HL-60/S4 treated with phorbol 12-myristate 13-acetate at 8.2 ng/mL for 4 days and 3 days (cell line): ENCODE data around the gene MTG2.

Experiments
- in situ Hi-C: fragments of 300-500 bp; cut with MboI; formaldehyde crosslinking; loops from 2 replicates; pipeline ENCODE4 v1.15.0; 2022; ENCODE audit warnings: low sequenced_read_pairs

Gene MTG2

DNA sequence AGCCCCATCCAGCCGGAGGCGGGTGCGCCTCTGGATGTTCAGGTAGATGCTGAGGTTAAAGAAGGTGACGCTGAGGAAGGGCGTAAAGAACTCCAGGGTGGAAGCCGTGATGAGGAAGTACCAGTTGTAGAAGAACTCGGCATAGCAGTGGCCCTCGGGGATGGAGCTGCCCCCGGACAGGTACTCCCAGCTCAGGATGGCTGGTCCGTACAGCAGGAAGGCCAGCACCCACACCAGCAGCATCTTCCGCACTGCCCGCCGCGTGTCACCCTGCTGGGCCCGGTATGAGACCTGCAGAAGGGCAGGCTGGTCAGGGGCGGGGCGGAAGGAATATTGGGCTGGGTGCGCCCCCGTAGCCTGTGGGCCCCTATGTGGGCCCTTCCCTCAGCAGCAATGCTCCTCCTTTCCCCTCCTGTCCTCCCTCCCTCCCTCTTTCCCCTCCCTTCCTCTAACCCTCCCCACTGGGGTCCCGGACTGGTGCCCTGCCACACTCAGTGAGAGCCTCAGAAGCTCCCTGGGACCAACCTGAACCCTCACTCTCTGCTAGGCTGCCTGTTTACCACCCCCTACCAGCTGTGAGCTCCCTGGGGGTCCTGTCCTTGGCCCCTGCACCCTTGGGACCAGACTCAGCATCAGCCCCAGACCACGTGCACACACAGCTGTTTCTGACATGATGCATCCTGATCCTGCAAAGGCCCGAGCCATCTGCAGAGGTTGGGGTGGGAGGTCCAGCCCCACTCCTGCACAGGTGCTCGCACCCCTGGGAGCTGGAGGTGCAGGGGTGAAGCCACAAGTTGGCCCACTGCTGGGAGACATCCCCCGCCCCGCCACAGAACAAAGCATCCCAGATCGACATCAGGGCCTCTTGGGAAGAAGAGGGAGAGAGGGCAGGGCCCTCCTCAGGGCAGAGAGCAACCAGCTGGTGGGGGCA, 34.1 kb downstream of the MTG2 start:
- in situ Hi-C loops = no loop called here

DNA sequence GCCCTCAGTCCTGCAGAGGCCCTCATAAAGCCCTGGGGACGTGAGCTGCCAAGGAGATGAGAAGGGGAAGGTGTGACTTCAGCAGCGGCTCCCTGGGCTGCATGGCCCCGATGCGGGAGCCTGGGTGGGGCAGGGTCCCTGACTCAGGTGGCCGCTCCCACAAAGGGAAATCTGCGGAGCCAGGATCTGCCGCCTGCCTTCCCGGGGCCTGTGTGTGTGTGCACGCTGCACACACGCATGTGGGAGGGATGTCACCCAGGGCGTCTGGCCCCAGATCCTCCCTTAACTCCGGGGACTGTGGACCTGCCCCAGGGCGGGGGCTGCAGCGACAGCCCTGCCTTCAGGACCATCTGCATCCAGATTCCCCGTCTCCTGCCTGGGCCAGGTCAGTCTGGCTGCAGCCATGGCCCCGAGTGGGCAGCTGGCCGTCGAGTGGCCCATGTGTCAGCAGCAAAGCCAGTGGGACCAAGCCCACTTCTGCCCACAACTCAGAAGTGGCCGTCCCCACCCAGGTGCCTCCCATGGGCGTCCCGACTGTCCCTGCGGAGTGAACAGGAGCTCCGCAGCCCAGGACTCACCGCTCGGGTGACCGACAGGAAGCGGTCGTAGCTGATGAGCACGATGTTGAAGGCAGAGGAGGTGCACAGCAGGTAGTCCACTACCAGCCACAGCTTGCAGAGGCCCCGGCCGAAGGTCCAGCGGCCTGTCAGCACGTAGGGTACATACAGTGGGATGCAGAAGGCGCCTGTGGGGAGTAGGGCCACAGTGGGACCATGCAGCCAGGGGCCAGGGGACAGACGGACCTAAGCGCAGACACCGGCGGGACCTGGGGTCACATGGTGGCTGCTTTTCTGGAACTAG, 35.3 kb downstream of the MTG2 start:
- in situ Hi-C loops = no loop called here

DNA sequence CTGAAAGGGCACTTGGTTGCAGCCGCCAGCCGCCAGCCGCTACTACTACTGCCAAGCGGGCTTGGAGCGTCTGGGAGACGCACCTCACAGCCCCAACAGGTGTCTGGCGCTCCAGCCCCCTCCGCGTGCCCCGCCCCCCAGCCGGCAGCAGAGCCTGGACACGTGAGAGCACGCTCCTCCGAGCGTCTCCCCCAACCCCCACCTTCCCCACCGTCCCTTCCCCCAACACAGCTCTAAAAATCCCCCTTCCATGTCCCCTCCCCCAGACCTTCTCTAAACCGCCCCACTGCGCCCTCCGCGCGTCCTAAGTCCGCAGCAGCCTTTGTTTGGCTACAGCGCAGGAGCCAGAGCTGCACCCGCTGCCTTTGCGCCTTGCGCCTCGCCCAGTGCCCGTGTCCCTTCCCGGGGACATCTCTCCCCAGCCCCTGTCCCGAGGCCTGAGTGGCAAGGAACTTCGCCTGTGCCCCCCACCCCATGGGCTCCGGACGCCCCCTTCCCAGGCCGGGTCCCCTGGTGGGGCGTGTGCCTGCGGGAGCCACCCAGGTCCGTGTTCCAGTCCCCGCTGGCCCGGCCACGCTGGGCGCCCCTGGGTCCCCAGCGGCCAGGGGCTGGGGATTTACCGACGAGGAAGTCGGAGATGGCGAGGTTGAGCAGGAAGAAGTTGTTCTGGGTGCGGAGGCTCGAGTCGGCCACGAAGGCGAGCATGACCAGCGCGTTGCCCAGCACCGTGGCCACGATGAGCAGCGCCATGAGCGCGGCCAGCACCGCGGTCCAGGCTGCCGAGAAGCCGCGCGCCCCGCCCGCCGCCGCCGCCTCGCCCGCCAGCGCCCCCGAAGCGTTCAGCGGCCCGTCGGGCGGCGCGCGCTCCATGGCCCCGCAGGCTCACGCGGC, 36.5 kb downstream of the MTG2 start:
- in situ Hi-C loops = no loop called here

DNA sequence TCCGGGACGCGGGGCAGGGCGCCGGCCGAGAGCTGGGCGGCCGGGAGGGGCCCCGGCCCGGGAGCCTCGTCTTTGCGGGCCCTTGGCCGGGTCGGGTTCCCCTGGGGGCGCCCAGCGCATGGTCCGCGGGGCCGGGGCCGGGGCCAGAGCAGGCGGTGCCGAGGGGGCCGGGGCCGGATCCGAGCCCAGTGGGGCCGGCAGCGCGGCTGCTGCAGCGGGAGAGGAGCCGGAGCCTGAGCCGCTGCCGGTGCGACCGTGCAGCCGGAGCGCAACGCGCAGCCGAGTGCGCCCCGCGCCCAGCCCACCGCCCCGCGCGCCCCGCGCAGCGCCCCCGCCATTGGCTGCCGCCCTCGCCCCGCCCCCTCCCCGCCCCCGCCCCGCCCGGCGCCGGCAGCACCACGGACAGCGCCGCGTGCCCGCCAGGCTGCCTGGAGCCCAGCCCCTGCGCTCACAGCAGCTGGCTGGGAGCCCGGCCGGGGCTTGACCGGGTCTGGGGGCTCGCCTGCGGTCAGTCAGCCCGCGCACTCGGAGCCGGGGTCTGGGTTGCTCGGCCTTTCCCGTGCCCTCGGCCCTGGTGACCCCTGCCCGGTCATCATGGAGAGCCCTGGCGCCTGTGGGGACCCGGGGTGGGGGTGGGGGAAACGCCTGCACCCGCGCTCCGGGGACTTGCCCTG, 37.3 kb downstream of the MTG2 start, which contains the start of gene HRH3:
Gene HRH3 (minus strand): TSS at position 287 of the 674 bp plus-strand sequence. CDS start 308 bp downstream, outside the sequence.
- in situ Hi-C loops = no loop called here

DNA sequence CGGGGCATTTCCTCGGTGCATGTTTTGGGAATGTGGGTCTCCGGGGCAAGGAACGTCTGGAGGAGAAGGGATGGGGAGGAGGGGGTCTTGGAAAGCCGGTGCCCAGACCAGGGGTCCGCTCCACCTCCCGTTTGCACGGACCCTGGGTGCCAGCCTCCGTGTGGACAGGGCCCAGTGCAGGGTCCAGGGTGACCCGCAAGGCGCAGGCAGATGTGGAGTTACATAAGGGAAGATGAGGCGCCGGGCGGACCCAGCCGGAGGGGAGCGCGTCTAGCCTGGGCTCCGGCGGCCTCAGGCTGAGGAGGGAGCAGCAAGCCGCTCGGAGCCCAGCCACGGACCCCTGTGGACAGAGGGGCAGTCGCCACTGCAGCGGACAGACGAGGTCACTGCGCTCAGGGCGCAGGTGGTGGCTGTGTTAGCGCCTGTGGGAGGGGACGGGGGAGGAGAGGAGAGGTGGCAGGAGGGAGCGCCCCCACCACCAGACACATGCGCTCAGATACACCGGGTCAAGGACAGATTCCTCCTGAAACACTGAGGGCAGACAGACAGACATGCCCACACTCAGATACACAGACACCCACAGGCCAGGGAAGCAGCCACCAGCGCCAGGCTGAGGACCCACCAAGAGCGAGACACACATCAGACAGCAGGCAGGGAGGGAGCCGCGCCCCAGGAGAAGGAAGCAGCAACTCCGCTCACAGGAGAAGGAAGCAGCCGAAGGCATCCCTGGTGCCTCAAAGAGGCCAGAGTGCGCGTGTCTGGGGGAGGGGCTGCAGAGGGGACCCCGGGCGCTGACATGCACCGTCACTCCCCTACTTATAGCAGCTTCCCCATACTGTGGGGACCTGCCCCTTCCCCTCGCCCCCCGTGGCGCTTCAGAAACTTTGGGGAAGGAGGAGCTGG, 38.1 kb downstream of the MTG2 start:
- in situ Hi-C loops = no loop called here

- in situ Hi-C loops = no loop called here
Observed at GRCh38 chr20:62222266-62222850, 39.5 kb downstream of the MTG2 start.

DNA sequence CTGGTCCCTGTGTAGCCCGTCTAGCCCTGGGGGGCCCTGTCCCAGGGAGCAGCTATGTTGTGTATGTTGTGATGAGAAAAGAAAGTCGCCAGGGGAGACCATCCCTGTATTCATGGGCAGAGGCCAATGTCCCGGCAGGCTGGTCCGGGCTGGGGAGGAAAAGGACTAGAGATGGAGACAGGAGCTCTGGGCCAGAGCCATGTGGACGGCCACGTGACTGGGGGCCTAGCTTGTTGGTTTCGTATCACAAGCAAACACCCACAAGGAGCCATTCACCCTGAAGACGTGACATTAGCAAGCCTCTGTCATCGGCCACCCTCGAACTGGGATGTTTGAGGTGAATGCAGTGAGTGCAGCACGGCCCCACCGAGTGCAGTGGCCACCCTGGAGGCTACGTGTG, 40.1 kb downstream of the MTG2 start:
- in situ Hi-C loops = no loop called here

- in situ Hi-C loops = no loop called here
Observed at GRCh38 chr20:62223571-62223970, 40.7 kb downstream of the MTG2 start.

GRCh38 chr20:62224113-62224855, 41.5 kb downstream of the MTG2 start:
- in situ Hi-C loops = no loop called here

DNA sequence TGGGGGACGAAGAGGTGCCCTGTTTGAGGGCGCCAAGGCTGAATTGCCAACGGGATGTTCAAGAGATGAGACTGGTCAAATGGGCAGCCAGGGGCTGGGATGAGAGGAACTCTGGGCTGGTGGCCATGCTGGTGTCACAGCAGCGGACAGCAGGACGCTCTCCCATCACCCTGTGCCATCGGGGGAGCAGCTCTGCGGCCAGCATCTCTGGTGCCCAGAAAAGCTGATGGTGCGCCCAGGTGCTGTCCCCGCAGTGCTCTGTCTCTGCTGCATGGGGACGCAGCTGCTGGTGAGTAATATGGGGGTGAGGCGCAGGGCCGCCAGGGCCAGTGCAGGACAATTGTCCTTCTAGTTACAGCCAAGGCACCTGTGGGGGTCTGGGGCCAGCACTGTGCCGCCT, 42.2 kb downstream of the MTG2 start:
- in situ Hi-C loops = no loop called here

GRCh38 chr20:62225820-62226635, 43.2 kb downstream of the MTG2 start:
- in situ Hi-C loops = no loop called here

DNA sequence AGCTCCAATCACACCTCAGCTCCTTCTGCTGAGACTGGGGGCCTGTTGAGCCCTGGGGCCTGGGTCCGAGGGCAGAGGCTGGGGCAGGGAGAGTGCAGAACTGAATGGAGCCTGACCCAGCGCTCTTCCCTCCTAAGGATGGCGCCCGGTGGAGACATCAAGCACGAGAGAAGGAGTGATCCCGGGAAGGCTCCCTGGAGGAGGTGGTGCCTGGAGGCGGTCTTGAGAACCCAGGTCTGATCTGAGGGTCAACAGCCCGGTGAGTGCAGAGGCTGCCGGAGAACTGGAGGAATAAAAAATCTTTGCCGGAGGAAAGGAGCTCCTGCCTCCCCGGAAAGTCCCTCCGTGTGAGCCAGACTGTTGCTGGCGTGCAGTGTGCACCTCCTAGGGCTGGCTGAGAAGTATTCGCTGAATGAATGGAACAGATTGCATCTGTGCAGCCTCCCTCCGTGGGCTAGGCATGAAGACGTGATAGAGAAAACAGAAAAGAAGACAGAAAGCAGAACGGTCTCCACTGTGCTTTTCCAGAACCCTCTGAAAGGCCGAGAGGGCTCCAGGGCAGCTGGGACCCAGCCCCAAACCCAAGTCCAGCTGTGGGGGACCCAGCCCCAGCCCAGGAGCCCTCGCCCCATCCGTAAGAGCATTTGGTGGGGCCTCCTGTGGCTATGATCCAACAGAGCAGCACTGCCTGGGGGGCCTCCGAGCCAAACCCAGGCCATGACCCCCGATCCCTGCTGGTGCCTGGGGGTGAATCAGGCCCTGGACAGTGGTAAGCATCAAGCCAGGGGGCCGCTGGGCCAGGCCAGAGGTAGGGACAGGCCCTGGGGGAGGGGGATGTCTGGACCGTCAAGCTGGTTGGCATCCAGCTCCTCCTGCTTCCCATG, 44.1 kb downstream of the MTG2 start:
- in situ Hi-C loops = no loop called here

DNA sequence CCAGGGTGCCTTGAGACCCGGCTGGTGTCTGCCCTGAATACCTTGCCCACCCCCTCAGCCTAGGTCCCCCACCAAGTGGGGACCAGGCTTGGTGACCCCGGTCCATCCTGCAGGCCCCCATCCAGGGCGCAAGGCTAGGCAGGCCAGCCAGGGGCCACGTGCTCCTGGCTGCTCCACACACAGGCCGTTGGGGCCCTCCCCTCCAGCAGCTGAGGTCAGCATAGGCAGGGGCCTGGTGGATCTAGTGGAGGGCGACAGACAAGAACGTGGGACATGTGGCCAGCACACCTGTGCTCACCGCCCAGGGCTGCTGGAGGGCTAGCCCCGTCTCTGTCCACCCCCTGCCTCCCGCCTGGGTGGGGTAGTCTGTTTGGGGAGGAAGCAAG, 44.8 kb downstream of the MTG2 start:
- in situ Hi-C loops = no loop called here

DNA sequence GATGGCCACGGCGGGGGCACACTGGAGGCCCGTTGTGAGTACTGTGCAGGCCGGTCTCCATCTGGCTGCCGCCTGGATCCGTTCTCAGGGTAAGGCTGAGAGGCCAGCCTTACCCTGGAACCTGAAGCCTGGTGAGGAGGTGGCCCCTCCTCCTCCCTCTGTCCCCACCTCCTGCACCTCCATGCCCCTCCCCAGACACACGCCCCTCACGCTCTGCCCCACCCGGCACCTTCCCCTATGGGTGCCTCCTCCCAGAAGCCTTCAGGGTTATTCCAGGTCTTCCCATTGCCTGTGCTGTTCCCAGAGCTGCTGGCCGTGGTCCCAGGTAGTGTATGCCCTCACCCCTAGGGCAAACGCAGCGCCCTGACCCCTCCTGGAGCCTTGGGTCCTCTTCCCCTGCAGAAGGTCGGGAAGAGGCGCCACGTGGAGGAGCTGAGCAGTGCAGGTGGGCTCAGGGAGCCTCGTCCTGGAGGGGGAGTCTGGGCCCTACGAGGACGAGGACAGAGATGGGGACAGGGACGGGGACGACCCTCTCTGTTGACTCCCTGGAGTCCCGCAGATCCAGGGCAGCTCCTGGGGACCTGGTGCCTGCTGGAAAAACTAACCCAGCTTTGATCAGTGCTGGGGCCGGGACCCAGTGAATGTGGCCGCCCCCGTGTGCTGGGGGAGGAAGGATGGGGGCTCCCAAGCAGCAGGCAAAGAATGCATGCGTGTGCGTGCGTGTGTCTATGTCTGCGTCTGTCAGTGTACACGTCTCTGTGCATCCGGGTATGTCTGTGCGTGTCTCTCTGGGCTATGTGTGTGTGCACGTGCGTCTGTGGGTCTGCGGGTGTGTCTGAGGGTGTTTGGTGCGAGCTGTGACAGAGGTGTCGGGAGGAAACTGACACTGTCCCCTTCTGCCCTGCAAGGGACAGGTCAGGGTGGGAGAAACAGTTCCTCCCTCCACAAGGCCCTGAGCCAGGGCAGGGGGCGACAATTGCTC, 45.4 kb downstream of the MTG2 start:
- in situ Hi-C loops = no loop called here

GRCh38 chr20:62228982-62229545, 46.2 kb downstream of the MTG2 start:
- in situ Hi-C loops = no loop called here
